AG04449 (cell line): Measurements from ENCODE around the gene GTPBP8.
A peak's percentile ranks its signal among the peaks of the same experiment; 100 is the strongest.

Experiments
- CTCF ChIA-PET: fragments of 350-600 bp; formaldehyde crosslinking; extraction: SDS; loops from one replicate; lab custom pipeline; 2021; ENCODE audit warnings: antibody characterized with exemption; lab: Yijun Ruan, JAX
- POLR2A ChIA-PET: fragments of 400-600, 350-600 bp; formaldehyde crosslinking; extraction: SDS; loops from one replicate; lab custom pipeline; 2020; ENCODE audit warnings: antibody characterized with exemption, inconsistent platforms; lab: Yijun Ruan, JAX
- DNase-seq: peaks from one replicate; pipeline ENCODE4 v3.0.0-alpha.2; 2010; ENCODE audit warnings: low read depth, low spot score
- H3K4me3 ChIP-seq: 2 replicates; pipeline ENCODE4 v1.5.1; 2011; ENCODE audit warnings: low read depth, mild to moderate bottlenecking, control low read depth, low read length
- CTCF ChIP-seq: IDR thresholded peaks from one replicate; pipeline ENCODE4 v1.5.1; 2011; ENCODE audit warnings: mild to moderate bottlenecking, moderate library complexity, low read length, control low read depth, inconsistent platforms; ENCODE audit not compliant: insufficient read depth; ENCODE audit errors: missing control alignments

Gene GTPBP8

GRCh38 chr3:113002679-113003078 lies 11.9 kb downstream of the GTPBP8 start:
- H3K4me3 ChIP-seq = no peak overlapping the region
- POLR2A ChIA-PET = no interaction called here
- CTCF ChIA-PET = interaction anchor here (1.2 to 1.6 kb wide), 2 partner anchors 11 to 268 kb away, joined by 4 to 5 read pairs; partner anchors contain the start of gene GTPBP8
- TF ChIP-seq CTCF = no peak
- no peak for DNase-seq

GRCh38 chr3:113005611-113006010 lies 14.8 kb downstream of the GTPBP8 start:
- POLR2A ChIA-PET = no interaction called here
- no peak overlapping the region for H3K4me3 ChIP-seq
- DNase-seq = no peak
- TF ChIP-seq CTCF = no peak
- CTCF ChIA-PET = interaction anchor here (0.6 to 1.6 kb wide), 2 partner anchors 14 to 423 kb away, joined by 3 read pairs; no protein-coding TSS in a partner anchor

- no peak overlapping the region for H3K4me3 ChIP-seq
- DNase-seq = no peak
- ChIA-PET CTCF (interaction anchor here (0.6 to 1.5 kb wide), 2 partner anchors 14 to 424 kb away, joined by 3 to 5 read pairs; no protein-coding TSS in a partner anchor), POLR2A (no interaction called here)
- TF ChIP-seq CTCF = no peak
Observed at GRCh38 chr3:113006359-113007056, 15.7 kb downstream of the GTPBP8 start.

- no peak overlapping the region for H3K4me3 ChIP-seq
- TF ChIP-seq CTCF = no peak
- POLR2A ChIA-PET = no interaction called here
- CTCF ChIA-PET = interaction anchor here (1.5 to 1.9 kb wide), 3 partner anchors 9 to 16 kb away, joined by 5 to 8 read pairs (median 6); no protein-coding TSS in a partner anchor
- no peak for DNase-seq
Observed at GRCh38 chr3:113008117-113008516, 17.3 kb downstream of the GTPBP8 start.

GRCh38 chr3:113013593-113013992 lies 22.8 kb downstream of the GTPBP8 start:
- TF ChIP-seq CTCF = no peak
- no peak for DNase-seq
- POLR2A ChIA-PET = interaction anchor here (0.6 kb wide), 1 partner anchor 278 kb away, joined by 5 read pairs; no protein-coding TSS in a partner anchor
- CTCF ChIA-PET = interaction anchor here (1.1 kb wide), 1 partner anchor 280 kb away, joined by 3 read pairs; no protein-coding TSS in a partner anchor
- no peak overlapping the region for H3K4me3 ChIP-seq

GRCh38 chr3:113018536-113019181 lies 27.9 kb downstream of the GTPBP8 start:
- H3K4me3 ChIP-seq = peak overlapping the region; percentile 82
- DNase-seq = no peak
- CTCF ChIA-PET = interaction anchor here (1.0 to 7.0 kb wide), 8 partner anchors 10 to 376 kb away, joined by 3 to 61 read pairs (median 4); no protein-coding TSS in a partner anchor
- TF ChIP-seq CTCF = no peak
- POLR2A ChIA-PET = interaction anchor here (1.2 to 2.7 kb wide), 3 partner anchors 377 to 383 kb away, joined by 3 to 10 read pairs (median 5); no protein-coding TSS in a partner anchor
